GM19395 (cell line): ENCODE data around the gene CAMSAP1.

Source experiments
- ATAC-seq: cut with Tn5 transposase; IDR thresholded peaks from one replicate; pipeline ENCODE4 v1.9.1; 2021; ENCODE audit warnings: mild to moderate bottlenecking, moderate library complexity; ENCODE audit not compliant: unreplicated experiment

CAMSAP1 gene

DNA sequence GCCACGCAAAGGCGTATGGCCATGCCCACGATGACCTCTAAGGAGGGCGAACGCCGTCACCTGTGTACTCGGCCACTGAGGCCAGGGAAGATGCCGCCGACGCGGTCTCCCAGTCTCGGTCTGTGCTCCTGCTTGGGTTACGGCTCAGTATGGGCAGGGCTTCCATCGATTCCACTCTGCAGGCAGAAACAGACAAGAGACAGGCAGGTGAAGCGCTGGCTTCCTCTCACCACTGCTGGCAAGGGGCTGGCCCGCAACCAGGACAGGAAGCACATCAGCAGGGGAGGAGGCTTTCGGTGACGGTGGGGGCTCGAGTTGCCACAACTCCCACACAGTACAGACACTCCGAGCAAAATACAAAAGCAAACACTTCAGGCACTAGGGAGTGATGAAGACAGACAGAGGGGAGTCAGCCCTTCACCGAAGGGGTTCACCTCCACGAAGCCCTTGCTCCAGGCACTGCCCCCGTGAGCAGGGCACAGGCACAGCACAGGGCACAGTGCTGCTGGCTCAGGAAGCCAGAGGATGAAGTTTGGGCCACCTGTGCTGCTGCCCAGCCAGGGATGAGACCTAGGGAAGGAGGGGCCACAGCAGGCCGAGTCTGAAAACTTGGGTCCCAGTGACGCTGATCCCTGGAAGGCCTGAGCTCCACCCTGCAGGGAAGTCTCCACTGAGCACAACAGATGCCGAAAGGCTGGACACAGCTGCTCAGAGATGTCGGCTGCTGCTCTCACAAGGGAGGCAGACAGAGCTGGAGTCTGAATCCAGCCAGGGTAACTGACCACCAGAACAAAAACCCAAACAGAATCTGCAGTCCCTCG, 91.3 kb downstream of the CAMSAP1 start:
- ATAC-seq: no peak

DNA sequence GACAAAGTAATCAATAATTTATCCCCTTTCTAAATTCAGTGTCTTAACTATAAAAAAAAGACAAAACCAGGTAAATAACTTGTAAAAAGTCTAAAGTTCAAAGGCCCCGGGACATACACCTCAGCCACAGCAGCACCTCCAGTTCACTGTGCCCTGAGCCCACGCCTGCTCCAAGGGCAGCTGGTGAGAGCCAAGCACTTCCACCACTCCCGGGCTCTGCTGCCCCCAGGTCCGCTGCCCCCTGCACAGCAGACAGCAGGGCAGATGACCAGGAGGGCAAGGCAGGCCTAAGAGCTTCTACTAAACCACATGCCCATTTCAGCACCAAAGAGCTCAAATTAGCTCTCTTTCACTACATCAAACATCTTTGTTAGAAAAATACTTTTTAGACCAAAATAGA, 91.9 kb downstream of the CAMSAP1 start:
- no peak for ATAC-seq

DNA sequence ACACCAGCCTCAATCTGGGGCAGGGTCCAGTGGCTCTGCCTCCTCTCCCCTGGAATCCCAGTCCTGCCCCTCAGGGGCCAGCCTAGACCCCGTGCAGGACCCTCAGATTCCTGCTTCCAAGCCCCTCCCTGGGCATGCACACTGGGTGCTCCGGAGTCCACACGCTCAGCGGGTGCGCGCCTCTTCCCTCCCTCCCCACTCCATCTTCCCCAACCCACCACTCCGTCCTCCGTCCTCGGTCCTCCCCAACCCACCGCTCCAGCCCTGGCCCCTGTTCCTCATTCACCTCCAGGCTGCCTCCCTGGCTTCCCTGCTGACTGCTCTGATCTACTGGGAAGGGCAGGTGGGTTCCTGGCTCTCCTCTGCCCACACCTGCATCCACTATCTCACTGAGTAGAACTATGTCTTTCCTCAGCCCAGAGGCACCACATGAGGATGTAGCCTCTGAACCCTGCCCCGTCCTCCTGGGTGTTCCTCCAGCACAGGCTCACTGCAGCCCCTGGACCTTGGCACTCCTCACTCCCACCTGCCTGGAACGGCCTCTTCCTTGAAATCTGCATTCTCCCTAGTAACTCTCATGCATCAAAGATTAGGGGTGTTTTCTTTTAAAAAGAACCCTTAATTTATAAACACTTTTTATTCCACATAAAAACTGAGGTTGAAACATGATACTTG, 92.8 kb downstream of the CAMSAP1 start:
- ATAC-seq: no peak

DNA sequence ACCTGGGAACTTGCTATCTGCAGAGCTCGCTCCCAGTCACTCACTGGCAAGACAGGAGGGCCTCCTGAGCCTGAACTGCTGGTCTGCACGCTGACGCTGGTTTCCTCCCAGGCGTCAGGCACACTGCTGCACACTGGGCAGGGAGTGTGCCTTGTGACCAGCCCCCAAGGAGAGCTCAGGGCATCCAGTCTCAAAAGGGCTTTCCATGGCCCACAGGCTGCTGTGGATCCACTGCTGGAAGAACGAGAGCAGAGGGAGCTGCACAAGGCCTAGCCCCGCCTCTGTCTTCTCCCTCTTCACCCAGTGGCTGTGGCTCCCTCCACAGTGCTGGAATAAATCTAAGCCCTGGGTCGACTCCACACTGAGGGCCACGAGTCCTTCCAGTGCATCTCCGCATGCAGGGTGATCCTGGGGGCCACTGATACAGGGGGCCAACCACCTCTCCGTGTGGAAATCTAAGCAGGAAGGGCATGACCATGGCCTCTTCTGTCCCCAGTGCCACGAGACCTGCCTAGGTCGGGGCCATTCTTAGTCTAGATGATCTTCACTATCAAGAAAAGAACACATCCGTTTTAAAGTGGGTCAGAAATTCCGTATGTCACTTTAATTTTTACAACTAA, 93.6 kb downstream of the CAMSAP1 start:
- no peak for ATAC-seq

DNA sequence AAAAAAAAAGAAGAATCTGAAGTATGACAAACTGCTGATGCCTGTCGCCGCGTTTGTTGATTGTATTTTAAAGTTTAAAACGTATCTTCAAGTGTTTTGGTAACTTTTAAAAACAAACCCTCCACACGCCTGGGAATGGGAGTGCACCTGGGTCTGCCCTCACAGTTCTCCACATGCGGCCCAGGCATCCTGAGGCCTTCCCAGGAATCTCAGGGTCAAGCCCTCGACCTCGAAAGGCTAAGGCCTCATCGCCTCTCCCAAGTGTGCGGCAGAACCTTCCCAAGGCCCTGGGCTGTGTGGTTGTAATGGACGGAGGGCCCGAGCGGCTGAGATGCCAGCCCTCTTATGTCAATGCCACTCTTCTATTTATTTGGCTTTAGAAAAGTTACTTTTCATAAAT, 94.4 kb downstream of the CAMSAP1 start:
- no peak for ATAC-seq

DNA sequence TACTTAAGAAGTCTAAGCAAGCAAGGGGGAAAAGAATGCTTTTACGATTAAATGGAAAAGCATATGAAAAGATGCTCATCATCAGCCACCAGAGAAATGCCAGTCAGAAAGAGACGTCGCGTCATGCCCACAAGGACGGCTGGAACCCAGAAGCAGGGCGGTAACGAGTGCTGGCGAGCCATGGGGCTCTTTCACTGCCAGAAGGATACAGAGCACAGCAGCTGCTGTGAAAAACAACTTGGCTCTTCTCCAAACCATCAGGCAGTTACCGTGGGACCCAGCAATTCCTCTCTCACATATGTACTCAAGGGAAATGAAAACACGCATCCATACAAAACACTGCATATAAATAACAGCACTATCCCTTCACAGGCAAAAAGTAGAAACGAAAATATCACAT, 95.5 kb downstream of the CAMSAP1 start:
- no peak for ATAC-seq

DNA sequence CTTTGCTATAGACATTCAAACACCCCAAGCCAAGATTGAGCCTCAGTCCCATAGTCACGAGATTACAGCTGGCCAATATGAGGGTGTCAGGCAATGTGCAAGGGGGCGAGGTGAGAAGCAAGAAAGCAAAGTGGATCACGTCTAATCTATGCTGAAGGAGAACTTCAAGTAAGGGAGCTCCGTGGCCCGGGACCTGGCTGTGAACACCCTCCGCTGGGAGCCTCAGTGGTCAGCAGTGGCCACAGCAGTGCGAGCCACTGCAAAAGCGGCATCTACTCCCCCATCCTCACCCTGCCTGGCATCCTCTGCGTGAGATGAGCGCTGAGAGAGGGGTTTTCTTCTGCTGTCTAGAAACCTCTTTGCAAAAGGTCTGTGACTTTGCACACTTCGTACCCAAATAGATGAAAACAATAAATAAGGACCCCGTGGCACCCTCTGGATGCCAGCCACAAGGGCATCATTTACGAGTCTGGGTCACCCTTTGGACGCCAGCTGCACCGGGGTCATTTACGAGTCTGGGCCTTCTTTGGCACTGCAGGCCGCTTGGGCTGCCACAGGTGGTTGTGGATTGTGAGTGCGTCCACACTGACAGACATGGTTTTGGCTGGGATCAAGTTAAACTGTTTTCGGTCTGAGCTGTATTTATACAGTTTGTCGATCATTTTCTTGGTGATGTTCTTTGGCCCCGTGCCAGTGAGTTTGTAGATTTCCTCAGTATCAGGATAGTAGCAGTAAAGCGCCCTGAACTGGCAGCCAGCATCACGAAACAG, 96.4 kb downstream of the CAMSAP1 start:
- no peak for ATAC-seq

DNA sequence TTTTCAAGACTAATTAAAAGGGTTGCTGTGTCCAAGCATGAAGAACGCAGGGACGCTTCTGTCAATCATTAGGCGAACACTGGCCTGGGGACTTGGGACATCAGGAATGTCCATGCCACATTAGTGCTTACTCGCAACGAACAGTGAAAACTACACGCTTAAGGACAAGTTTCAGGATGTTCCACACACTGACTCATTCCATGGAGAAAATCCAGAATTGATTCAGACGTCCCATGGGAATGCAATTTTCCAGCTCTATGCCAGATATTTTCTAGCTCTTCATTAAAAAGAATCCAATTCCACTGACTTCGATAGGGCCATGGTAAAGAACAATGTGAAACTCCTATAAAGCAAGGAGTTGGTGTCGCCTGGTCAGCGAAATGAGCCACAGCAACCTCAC, 98.2 kb downstream of the CAMSAP1 start:
- no peak for ATAC-seq

DNA sequence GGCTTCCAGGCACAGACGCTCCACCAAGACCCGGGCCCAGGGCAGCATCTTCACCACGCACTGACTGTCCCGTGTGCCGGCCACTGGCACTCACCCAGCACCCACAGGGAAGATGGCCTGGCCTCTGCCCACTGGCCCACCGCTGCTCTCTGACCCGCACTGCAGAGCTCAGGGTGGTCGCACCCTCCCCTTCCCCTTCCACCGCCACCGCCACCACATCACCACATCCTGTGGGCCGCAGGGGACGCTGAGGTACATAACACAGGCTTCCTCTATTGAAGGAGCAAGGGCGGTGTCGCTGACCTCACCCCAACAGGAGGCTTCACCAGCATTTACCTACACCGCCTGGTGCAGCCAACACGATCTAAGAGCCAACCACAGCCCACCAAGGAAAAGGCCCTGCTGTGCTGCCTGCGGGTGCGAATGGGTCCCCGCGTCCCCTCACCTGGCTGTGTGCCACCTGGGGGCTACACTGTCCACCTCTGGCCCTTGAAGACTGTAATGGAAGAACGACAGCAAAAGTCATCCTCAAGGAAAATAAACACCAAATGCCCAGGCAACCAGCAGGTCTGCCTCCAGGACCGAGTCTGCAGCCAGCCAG, 101.8 kb downstream of the CAMSAP1 start:
- no peak for ATAC-seq

DNA sequence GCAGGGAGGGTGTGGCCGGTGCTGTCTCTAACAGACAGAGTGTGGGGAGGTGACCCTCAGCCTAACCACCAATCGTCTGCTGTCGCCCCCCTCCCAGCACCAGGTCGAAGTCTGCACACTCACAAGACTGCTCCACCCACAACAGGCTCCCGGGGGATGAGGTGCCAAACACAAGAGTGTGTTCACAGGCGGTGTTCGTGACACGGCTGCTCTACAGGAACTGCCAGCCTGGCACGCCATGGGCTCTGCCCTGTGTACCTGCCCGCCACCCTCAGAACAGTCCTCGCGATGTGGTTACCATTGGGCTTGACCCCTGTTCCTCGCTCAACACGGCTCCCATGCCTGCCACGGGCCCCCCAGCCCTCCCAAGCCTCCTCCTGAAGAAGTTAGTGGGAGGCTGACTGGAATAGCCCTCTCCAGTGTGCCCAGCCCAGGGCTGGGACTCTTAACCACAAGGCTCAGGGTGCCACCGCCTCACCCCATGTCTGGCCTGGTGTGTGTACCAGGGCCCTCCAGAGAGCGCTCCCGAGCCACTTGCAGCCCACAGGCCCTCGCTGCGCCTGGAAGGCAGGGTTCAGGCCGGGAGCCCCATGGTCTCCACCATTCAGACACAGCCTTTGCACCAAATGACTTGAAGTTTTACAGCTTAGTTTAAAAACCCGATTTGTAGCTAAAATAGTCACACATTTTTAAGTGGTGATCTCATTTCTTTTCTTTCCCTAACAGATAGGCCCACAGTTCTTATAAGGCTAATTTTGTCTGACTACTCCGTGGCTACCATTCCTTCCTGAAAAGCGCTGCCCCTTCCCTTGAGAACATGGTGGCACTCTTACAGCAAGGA, 102.5 kb downstream of the CAMSAP1 start:
- ATAC-seq: no peak

DNA sequence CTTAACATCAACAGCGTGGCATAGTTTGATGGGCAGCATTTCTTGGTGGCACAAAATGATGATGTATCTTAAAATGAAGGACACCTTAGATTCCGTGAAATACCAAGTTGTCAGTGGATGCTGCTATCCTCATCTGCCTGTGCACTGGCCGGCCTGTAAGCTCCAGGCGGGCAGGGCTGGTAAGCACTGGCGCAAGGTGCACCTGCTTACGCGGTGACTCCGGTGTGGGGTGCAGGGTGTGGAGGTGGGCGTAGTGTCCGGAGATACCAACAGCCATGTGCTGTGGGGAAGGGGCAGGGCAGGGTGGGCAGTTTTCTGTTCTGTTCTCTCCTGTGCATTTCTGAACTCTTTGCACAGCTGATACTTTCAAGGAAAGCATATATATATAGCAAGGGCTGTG, 103.9 kb downstream of the CAMSAP1 start:
- ATAC-seq: no peak

DNA sequence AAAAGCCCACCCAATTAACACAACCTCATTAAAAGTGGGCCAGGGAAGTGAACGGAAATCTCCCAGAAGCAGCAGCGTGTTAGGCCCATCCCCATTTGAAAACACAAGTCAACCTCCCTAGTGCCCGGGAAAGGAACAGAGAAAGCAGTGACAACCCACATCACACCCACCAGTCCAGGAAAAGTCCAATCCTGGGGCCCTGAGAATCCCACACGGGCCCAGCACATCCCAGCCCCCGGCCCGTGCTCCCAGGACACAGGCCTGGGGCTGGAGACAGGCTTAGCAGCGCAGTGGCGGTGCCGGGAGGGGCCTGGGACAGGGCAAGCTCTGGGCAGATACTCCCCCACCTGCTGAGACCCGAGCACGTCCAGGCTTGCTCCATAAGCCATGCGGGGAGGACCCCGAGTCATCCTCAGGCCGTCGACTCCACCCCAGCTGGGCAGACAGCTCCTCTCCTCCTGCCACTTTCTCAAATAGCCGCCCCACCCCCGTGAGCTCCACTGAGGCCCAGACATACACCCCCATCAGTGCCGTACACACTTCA, 104.4 kb downstream of the CAMSAP1 start:
- ATAC-seq: no peak

DNA sequence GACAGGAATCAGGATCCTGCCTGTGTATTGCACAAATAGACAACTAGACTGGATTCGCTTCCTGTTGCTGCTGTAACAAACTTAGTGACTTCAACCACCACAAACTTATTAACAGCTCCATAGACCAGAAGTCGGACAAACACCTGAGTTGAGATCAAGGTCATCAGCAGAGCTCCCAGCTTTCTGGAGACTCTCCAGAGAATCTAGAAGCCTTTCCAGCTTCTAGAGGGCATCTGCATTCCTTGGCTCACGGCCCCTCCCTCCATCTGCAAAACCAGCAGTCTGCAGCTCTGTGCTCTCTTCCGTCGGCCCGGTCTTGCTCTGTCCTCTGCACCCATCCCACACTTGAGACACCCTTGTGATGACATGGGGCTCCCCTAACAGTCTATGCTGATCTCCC, 106.3 kb downstream of the CAMSAP1 start:
- no peak for ATAC-seq

DNA sequence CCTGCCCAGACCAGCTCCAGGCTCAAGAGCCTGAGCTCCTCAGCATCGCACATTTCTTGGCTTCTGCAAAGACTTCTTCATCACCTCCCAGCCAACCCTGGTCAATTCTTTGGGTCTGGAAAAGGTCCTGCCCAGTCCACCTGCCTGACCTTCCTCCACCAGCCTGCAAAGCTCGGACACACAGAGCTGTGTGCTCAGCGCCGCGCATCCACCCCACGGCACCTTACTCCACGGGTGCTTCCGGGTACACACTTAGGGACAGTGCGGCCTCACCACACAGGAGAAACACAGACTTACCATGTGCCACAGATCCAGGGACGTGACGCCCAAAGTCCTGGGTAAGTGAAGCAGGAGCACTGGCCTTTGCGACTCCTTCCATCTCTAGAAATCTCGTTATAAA, 108.1 kb downstream of the CAMSAP1 start:
- no peak for ATAC-seq

DNA sequence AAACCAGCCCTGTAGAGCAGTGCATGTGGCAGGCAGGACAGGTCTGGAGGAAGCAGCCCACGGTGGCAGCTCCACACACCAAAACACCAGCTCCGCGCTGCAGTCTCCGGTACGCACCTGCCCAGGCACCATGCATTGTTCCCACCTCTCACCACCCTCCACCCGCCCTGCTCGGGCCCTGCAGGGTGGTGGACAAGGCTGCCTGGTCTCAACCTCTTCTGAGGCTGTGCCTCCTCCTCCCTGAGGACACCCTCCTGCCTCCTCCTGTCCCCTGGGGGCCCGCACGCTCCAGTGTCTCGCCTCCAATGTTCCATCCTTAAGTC, 109.1 kb downstream of the CAMSAP1 start:
- no peak for ATAC-seq

DNA sequence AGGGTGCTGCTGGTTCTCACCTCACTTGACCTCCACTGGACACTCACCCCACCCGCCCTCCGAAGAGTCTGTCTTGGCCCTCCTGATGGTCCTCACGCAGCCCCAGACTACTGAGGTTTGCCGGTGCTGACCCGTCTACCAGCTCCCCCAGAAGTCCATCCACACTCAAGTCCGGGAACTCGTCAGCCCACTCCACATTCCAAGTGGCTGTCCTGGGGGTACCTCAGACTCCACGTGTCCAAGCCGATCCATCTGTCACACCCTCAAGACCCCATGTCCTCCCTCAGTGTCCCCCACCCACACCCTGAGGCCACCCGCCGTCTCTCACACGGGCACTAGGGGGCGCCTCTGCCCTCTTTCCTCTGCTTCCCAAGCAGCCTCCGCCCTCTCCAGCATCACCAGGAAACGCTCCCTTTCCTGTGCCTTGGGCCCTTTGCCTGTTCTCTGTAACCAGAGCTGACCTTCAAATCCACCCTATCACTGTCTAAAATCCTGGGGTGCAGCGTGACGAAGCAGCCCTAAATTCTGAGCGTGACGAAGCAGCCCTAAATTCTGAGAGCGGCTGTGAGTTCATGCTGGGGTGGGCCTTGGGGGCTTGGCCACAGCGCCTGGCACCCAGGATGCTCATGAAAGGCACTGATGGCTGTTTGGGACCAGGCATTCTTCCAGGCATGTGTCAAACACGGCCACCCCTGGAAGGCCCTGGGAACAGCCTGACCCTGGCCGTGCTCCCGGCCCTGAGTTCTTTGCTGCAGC, 109.7 kb downstream of the CAMSAP1 start:
- ATAC-seq: no peak

DNA sequence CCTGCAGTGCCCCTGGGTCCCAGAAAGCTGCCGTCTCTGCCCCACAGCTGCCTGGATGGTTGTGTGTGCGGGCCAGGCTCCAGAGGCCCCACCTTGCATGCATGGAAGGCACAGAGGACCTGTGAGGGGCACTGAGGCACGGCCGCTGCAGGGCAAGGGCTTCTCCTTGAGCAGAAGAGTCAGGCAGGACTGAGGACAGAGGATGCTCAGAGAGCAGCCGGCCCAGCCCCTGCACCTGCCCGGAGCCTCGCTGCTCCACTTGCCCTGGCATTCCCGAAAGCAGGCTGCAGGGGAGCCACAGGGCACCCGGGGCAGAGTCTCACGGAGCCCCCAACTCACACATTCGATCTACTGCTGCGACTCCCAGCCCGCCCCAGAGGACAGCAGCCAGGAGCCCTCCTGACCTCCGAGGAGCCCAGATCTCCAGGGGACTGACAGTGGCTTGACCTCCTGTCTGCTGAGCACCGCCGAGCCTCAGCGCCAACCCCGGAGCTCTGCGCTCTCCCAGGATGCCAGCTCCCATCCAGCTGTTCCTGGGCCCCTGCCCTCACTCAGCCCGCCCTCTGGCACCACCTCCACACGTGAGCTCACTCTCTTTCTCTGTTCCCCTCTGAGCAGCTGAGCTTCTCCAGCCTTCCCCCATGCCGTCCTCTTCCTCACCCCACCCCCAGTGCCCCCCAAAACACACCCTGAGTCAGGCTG, 110.4 kb downstream of the CAMSAP1 start:
- ATAC-seq: no peak

DNA sequence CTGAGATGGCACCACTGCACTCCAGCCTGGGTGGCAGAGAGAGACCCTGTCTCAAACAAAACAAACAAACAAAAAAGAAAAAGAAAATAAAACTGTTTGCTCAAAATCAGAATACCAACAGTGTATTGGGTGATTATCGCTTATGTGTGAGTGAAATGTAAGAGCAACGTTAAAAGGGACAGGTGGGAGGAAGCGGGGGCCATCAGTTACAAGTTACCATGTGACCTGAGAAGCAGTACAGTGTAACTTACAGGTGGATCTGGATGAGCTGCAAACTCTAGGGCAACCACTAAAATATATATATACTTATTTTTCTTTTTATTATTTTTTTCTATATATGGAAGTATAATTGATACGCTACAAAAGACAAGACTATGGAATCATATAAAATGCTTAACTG, 112.0 kb downstream of the CAMSAP1 start:
- ATAC-seq: no peak
